Esophagus muscularis mucosa (tissue), 4 donors: ENCODE results near the gene VRK2. TPM values are rescaled to one million over a fixed set of nuclear protein-coding genes. Genes with fewer than 3 reads are reported as not detected.

Source experiments
- DNase-seq: peaks from one replicate; pipeline ENCODE4 v3.0.0-alpha.2; 2017; ENCODE audit errors: extremely low spot score
- H3K27ac ChIP-seq, 4 donors: fragments of 200-600 bp; sonication (generic); replicated peaks in 1 of 4; 1 replicate in 3 of 4; 2 replicates in 1 of 4; pipeline ENCODE4 v1.5.1; 2016 to 2019; ENCODE audit warnings: mild to moderate bottlenecking in 1 of 4
- H3K27me3 ChIP-seq, 4 donors: fragments of 200-600 bp; sonication (generic); one replicate each; pipeline versions ENCODE4 v1.5.1 to v1.6.0; 2016 to 2019
- H3K36me3 ChIP-seq, 4 donors: fragments of 200-600 bp; sonication (generic); one replicate each; pipeline ENCODE4 v1.5.1; 2016 to 2019
- H3K4me1 ChIP-seq, 4 donors: fragments of 200-600 bp; sonication (generic); one replicate each; pipeline ENCODE4 v1.5.1; 2016 to 2019
- H3K4me3 ChIP-seq, 4 donors: fragments of 200-600 bp; sonication (generic); 1 replicate in 2 of 4; 2 replicates in 2 of 4; pipeline ENCODE4 v1.5.1; 2016 to 2019; ENCODE audit warnings: mild to moderate bottlenecking in 4 of 4, moderate library complexity in 1 of 4
- H3K9me3 ChIP-seq, 4 donors: fragments of 200-600 bp; sonication (generic); 1 replicate in 3 of 4; 2 replicates in 1 of 4; pipeline ENCODE4 v1.5.1; 2016 to 2019
- EP300 ChIP-seq: sonication (generic); formaldehyde crosslinking; IDR thresholded peaks from one replicate; pipeline ENCODE4 v1.6.1; 2017; ENCODE audit warnings: antibody characterized with exemption
- POLR2A ChIP-seq: fragments of 450-650 bp; IDR thresholded peaks from one replicate; pipeline ENCODE4 v1.6.1; 2017; ENCODE audit warnings: antibody characterized with exemption, moderate library complexity, mild to moderate bottlenecking, low read depth
- POLR2AphosphoS5 ChIP-seq, 2 donors: sonication (generic); formaldehyde crosslinking; IDR thresholded peaks; one replicate each; pipeline ENCODE4 v1.6.1; 2017; ENCODE audit warnings: antibody characterized with exemption in 2 of 2
- WGBS: methylation state at CpG from one replicate; pipeline ENCODE4 v1.1.5; 2018; 5-methylcytosine and 5-hydroxymethylcytosine counted together
- intact Hi-C: fragments of 100-400 bp; cut with DNase I; formaldehyde crosslinking; loops from one replicate; pipeline ENCODE4 v1.15.1; 2023
- total RNA-seq, 4 donors: library from RNA; depleted of rRNA; stranded (reverse); fragments of >200 nt; gene quantifications; one replicate each; pipeline versions ENCODE4 v1.1.0 to v1.2.1, GENCODE V29; 2016
- TF ChIP-seq, protein P1 (sequence below), 3 experiments: fragments of 200-600 bp in 2 of 3; fragments of 450-650 bp in 1 of 3; sonication (generic) in 2 of 3; IDR thresholded peaks; one replicate each; pipeline ENCODE4 v1.5.1; 2017 to 2019; ENCODE audit warnings: antibody characterized with exemption in 3 of 3, mild to moderate bottlenecking in 2 of 3, moderate library complexity in 1 of 3

Gene VRK2
- 10 to 100 TPM; 25.8 to 31.3 (median 28.7) TPM for total RNA-seq

DNA sequence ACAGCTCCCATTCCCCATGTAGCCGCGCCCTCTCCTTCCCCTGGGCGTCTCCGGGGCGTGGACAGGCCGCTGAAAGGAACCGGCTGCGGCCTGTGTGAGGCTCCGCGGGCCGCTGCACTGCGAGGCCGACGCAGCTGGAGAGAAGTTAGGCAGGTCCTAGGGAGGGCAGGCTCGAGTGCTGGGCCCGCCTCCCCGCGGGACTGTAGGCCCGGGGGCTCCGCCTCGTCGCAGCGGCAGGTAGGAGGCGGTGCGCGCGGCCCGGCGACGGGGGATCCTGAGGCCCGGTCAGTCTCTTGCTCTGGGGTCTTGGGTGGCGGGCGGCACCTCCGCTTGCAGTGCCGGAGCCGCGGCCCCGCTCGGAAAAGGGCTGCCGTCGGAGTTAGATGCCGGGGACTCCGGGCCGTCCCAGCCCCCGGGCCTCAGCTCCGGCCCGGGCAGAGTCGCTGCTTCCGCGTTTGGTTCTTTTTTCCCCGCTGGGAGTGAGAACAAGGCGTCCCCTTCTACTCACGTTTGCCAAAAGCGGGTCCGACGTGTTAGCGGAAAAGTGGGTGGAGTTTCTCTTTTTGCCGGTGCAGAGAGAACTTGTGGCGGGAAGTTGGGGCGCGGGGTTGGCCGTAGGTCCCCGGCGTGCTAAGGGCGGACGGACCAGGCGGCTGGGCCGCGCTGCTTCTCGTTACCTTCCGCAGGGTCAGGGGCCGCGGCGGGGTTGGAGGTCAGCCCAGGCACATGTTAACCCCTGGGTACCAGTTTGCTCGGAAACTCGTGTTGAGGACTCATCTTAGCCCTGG, at the start of gene VRK2:
VRK2 (plus strand) TSS at position 222 of the 788 bp plus-strand sequence. CDS start 2,026 bp downstream, outside the sequence.
- Histone ChIP-seq H3K4me1 (peaks cover 22 to 34% (median 26%) of the 10 kb centered on the region in 4 donors), H3K36me3 (peaks cover 0 to 15% (median 3%) of the 10 kb centered on the region in 4 donors), H3K9me3 (no peaks in the 10 kb centered on the region), H3K4me3 (peak within 1 kb of the TSS; percentile 65 to 76 (median 74)), H3K27ac (peak within 1 kb of the TSS; percentile 88 to 94 (median 90)), H3K27me3 (no peaks in the 10 kb centered on the region)
- TF ChIP-seq POLR2AphosphoS5 (IDR thresholded peaks at IDR 0.05) (peak; percentile 86 to 87), POLR2A (no peak)
- TF ChIP-seq, protein P1, sequence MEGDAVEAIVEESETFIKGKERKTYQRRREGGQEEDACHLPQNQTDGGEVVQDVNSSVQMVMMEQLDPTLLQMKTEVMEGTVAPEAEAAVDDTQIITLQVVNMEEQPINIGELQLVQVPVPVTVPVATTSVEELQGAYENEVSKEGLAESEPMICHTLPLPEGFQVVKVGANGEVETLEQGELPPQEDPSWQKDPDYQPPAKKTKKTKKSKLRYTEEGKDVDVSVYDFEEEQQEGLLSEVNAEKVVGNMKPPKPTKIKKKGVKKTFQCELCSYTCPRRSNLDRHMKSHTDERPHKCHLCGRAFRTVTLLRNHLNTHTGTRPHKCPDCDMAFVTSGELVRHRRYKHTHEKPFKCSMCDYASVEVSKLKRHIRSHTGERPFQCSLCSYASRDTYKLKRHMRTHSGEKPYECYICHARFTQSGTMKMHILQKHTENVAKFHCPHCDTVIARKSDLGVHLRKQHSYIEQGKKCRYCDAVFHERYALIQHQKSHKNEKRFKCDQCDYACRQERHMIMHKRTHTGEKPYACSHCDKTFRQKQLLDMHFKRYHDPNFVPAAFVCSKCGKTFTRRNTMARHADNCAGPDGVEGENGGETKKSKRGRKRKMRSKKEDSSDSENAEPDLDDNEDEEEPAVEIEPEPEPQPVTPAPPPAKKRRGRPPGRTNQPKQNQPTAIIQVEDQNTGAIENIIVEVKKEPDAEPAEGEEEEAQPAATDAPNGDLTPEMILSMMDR (IDR thresholded peaks at IDR 0.05): peak; percentile 7 to 31 (median 7)
- DNase-seq: peak; percentile 94
- intact Hi-C loops: loop anchor here (10.0 kb wide), 1 partner anchor 188 kb away; no protein-coding TSS in a partner anchor
- WGBS: 0% methylated on average over 29 of the region's 76 CpGs

DNA sequence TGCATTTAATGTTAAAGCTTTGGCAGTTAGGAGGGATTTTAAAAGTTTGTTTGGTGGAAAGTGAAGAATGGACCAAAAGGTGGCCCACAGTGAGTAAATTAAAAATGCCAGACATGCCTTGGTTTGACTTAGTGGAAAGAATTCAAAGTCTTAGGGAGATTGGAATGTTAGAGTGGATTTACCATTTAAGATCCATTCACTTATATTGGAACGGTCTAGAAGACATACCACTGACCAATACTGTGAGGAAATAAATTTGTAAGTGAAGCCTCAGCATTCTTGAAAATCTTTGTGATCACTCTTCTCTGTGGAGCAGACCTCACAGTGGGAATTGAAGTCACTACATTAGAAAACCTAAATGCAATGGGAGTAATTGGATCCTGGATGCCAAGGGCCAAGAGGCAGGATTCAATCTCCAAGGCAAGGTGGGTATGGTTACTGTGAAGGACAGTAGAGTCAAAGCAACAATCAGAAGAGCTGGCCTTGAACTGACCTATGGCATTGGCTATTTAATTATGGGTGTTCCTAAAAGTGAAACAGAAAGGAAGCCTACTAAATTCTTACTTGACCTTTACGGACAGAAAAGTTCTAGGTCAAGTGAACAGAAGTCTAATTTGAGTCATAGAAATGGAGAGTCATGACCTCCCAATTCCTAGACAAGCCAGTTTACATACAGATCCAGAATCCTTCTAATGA, 40.2 kb upstream of the VRK2 start:
- no peaks in the 10 kb centered on the region for H3K4me1 ChIP-seq
- intact Hi-C loops: no loop called here
- no peaks in the 10 kb centered on the region for H3K9me3 ChIP-seq
- no peak overlapping the region for H3K4me3 ChIP-seq
- no peak for DNase-seq
- no peaks in the 10 kb centered on the region for H3K27me3 ChIP-seq
- 90% methylated on average over 2 of the region's 2 CpGs for WGBS
- H3K36me3 ChIP-seq: no peaks in the 10 kb centered on the region
- no peak overlapping the region for H3K27ac ChIP-seq
- TF ChIP-seq, protein P1 (IDR thresholded peaks at IDR 0.05): no peak
- no peak for TF ChIP-seq POLR2AphosphoS5 (IDR thresholded peaks at IDR 0.05)
- no peak for TF ChIP-seq POLR2A
- no peak for TF ChIP-seq EP300

DNA sequence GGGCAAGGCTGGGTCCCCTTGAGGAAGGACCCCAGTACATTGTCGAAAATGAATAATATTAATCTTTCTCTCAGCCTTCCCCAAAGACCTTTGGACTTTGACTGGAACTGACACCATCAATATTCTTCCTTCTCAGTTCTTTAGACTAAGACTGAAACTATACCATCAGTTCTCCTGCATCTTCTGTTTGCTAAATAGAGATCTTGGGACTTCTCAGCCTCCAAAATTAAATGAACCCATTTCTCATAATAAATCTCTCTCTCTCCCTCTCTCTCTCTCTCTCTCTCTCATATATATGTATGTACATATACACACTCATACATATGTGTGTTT, 39.7 kb upstream of the VRK2 start:
- no peaks in the 10 kb centered on the region for H3K36me3 ChIP-seq
- H3K9me3 ChIP-seq: no peaks in the 10 kb centered on the region
- 83% methylated on average over 1 of the region's 1 CpG for WGBS
- no peak for DNase-seq
- H3K27ac ChIP-seq: no peak overlapping the region
- no peak overlapping the region for H3K4me3 ChIP-seq
- intact Hi-C loops: no loop called here
- H3K27me3 ChIP-seq: no peaks in the 10 kb centered on the region
- TF ChIP-seq EP300 (no peak), POLR2AphosphoS5 (IDR thresholded peaks at IDR 0.05) (no peak), POLR2A (no peak)
- TF ChIP-seq, protein P1 (IDR thresholded peaks at IDR 0.05): no peak
- no peaks in the 10 kb centered on the region for H3K4me1 ChIP-seq

DNA sequence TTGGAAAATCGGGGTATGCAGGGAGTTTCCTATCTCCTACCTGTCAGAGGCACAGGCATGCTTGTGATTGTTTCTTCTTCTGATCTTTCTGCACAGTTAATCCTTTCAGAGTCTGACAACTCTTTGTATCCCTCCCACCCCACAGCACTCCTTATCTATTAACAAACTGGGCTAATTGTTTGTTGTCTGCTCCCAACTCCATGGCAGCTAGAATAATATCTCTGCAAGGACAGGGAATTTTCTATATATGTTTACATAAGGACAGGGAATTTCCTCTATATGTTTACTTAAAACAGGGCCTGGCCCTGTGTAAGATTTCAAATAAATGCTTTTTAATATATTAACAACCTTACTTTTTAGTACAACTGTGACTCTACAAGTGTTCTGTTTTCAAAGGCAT, 36.0 kb upstream of the VRK2 start:
- WGBS: 87% methylated on average over 1 of the region's 1 CpG
- intact Hi-C loops: no loop called here
- no peak overlapping the region for H3K4me3 ChIP-seq
- H3K9me3 ChIP-seq: no peaks in the 10 kb centered on the region
- H3K27me3 ChIP-seq: no peaks in the 10 kb centered on the region
- no peak overlapping the region for H3K27ac ChIP-seq
- no peak for TF ChIP-seq POLR2A
- no peak for TF ChIP-seq POLR2AphosphoS5 (IDR thresholded peaks at IDR 0.05)
- TF ChIP-seq, protein P1 (IDR thresholded peaks at IDR 0.05): no peak
- TF ChIP-seq EP300: no peak
- no peak for DNase-seq
- no peaks in the 10 kb centered on the region for H3K36me3 ChIP-seq
- H3K4me1 ChIP-seq: no peaks in the 10 kb centered on the region
